NCI-H446 treated with DMSO at 0.1 percent for 48 hours (cell line): ENCODE measurements around the gene CPEB3.
"Not testable (repeated sequence)": the region's sequence is repeated elsewhere in the genome, so short reads cannot be mapped to it uniquely, and the experiment has no call there.

Experiments
- DNase-seq: peaks from one replicate; lab custom pipeline; 2025; lab: John Stamatoyannopoulos, UW

Gene CPEB3

DNA sequence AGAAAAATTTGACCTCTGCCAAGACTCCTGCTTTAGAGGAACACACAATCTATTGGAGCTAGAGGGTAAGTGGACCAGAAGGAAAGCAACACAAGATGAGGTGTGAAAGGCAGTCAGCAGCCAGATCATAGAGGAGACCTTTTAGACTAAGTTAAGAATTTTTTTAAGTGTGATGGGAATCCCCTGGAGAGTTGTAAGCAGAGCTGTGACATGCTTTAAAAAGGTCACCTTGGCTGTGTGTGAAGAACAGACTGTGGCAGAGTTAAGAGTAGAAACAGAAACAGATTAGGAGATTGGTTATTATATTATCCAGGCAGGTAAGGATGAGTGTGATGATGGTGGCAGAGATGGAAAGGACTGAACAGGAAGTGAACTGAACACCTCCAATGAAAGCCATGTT is 23.5 kb downstream of the CPEB3 start:
- no peak for DNase-seq

DNA sequence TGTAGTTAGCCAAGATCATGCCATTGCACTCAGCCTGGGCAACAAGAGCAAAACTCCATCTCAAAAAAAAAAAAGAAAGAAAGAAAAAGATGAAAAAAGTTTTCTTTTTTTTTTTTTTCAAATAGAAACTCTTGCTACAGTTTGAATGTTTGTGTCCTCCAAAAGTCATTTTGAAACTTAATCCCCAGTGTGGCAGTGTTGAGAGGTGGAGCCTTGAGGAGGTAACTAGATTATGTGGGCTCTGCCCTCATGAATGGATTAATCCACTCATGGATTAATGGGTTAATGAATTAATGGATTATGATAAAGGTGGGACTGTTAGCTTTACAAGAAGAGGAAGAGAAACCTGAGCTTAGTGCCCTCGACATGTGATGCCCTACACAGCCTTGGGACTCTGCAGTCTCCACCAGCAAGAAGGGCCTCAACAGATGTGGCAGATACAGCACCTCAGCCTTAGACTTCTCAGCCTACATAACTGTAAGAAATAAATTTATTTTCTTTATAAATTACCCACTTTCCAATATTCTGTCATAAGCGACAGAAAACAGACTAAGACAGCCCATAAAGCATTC is 25.1 kb downstream of the CPEB3 start:
- no peak for DNase-seq

- DNase-seq = no peak
These were observed 26.6 kb downstream of the CPEB3 start for GRCh38 chr10:92264249-92264648.

GRCh38 chr10:92263396-92263795 is 27.5 kb downstream of the CPEB3 start:
- no peak for DNase-seq

DNA sequence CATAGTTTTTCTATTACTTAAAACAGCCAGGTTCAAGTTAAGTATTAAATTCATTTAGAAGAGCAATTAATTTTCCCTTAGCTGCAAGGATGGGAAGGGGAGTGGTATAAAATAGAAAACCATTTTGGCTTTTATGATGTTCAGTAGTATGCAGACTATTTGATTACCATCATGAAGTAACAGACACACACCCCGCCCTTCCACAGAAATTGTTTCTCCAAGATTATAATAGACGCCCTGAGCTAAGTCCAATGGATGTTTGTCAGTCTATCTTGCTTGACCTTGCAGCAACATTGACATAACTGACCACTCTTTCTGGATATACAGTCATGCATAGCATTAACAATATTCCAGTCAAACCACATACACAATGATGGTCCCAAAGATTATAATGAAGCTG is 42.3 kb downstream of the CPEB3 start:
- no peak for DNase-seq

- DNase-seq = no peak
These were observed 46.1 kb downstream of the CPEB3 start for GRCh38 chr10:92244796-92245195.

GRCh38 chr10:92242910-92243671 is 47.8 kb downstream of the CPEB3 start:
- no peak for DNase-seq

GRCh38 chr10:92242380-92242779 is 48.5 kb downstream of the CPEB3 start:
- no peak for DNase-seq

DNA sequence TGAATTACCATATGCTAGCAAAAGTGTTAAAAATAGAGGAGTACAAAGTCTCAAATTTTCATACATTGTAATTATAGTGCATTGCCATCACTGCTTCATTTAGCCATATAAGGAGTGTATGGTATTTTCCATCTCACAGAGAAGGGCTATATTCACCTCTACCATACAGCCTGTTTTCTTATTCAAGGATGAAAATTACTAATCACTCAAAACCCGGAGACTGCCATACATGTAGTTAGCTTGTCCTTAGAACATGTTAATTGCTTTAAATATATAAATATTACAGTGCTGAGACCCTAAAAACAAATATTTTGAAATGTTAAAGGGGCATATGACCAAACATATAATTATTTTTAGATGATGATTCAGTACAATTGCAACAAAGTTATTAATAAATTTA is 49.4 kb downstream of the CPEB3 start:
- no peak for DNase-seq

- DNase-seq = no peak
These were observed 49.7 kb downstream of the CPEB3 start for GRCh38 chr10:92241158-92241500.

DNA sequence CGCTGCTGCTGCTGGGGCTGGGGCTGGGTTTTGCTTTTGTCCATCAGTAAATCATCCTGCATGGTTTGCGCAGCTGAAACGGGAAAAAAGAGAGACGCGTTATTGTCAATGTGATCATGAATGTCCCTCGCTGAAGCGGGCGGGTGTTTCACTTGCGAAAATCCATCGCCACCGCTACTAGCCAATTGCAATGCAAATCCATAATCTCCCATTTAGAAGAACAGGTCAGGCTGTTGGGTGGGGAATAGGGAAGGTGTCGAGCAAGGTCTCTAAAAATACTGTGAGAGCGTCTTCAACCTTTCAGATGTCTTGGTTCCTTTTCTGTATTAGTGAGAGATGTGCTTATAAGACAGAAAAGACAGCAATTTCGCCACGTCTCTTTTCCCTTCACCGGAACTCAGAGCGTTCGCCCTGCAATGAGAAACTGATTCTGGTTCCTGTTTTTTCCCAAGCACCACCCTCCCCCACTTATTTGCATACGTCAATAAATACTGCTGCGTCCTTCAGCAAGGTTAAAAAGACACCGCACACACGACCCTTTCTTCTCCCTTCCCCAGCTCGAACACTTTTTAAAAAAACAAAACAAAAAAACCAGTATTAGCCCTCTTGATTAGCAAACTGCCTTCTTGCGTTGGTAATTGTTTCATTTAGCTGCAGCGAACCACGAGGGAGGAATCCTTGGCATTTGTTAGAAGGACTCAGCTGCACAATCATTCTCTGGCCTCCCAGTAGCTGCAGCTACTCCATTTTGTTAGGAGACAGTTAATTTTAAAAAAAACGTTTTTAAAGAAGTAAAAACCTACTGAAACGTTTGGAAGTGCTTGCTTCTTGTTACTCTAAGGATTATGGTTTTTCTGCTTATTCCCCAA is 50.4 kb downstream of the CPEB3 start:
- no peak for DNase-seq

GRCh38 chr10:92239600-92240288 is 51.1 kb downstream of the CPEB3 start:
- no peak for DNase-seq

- DNase-seq = no peak
These were observed 51.7 kb downstream of the CPEB3 start for GRCh38 chr10:92239151-92239599.

DNA sequence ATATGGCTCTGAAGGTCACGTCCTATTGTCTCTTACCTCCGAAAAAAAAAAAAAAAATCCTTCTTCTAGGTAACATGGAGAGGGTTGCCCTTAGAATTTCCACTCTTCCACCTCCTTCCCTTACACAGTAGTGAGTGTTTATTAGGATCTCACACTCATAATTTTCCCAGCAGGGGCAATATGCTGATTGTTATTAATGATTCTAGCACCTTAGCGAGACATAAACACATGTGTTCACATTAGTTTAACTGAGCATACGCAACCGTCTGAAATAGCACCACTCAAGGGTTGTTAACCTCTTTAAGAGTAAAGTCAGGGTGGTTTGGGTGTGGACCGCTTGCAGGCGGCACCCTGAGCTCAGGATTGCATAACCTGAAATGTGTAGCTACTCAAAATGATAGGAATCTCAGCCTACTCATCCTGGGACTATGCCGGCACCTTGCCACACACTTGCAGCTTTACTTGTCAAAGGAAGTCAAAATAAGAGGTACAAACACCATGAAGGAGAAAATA is 52.2 kb downstream of the CPEB3 start:
- DNase-seq = no peak

DNA sequence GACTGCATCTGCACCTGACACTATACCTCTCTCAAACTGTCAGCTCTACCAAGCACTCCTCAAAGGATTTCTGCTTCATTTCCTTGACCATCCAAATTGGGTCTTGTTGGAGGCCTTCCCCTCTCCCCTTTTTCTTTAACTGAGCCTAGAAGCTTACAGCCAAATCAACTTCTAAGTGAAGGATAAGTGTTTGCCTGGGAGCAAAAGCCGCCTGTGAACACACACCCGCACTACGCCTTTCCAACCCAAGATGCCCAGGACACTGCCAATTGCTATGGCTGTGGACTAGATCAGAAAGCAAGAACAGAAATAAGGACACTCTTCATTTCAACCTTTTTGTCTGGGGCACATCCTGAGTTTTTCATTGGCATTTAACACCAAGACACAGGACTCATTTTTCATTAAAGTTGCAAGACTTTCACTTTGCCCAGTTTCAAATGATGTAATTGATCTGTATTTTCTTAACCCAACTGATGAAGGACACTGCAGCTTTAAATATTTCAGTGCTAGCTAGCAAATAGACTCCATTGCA is 52.8 kb downstream of the CPEB3 start:
- DNase-seq = no peak

DNA sequence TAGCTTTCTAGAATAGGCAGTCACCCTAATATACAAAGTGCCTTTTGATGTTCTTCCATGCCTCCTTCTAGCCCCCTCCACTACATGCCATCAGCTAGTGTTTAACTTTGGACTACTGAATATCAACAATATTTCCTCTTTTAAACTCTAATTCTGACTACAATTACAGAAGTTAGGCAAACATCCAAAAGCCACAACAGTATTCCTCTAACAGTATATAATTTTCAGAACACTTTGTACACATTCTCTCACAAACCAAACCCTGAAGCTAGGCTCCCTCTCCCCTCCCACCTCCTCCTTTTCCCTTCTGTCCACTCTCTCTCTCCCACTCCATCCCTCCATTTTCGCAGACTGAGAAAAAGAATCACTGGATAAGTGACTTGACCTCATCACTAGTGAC is 59.7 kb downstream of the CPEB3 start:
- DNase-seq = no peak

GRCh38 chr10:92222603-92223262 is 68.1 kb downstream of the CPEB3 start:
- no peak for DNase-seq

DNA sequence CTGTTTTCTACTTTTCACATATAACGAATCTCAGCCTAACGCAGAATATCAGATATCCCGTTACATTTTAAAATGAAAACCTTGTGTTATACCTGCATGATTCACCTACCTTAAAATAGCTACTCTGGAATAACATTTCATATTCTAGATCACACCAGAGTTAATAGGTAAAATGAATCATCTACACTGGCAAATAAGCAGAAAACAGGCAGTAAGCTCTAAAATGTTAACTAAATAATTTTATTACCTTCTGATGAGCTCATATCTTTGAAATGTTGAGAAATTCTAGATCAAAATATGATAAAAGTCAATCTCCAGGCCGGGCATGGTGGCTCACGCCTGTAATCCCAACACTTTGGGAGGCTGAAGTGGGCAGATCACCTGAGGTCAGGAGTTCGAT is 71.3 kb downstream of the CPEB3 start:
- DNase-seq = no peak

DNA sequence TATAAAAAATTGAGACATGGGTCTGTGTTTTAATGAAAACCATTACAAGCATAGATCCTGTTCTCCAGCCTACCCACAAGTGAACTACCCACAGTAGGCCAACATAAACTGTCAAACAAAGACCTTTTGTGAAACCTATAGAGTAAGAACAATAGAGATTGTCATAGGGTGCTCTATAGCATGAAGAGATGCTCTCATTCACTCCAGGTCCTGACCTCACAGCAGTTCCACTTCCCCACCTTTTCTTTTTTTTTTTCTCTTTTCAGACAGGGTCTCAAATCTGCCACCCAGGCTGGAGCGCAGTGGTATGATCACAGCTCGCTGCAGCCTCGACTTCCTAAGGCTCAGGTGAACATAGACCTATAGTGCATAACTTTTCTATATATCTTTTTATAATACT is 72.3 kb downstream of the CPEB3 start:
- no peak for DNase-seq

- not testable (repeated sequence) for DNase-seq
These were observed 74.3 kb downstream of the CPEB3 start for GRCh38 chr10:92216608-92217007.

DNA sequence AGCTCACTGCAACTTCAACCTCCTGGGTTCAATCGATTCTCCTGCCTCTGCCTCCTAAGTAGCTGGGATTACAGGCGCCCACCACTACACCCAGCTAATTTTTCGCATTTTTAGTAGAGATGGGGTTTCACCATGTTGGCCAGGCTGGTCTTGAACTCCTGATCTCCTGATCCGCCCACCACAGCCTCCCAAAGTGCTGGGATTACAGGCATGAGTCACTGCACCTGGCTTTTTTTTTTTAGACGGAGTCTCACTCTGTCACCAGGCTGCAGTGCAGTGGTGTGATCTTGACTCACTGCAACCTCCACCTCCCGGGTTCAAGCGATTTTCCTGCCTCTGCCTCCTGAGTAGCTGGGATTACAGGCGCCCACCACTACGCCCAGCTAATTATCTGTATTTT is 75.7 kb downstream of the CPEB3 start:
- not testable (repeated sequence) for DNase-seq
